ENCODE data around the gene LRP1B. TPM values are rescaled to one million over a fixed set of nuclear protein-coding genes. Genes with fewer than 3 reads are reported as not detected.

Gene LRP1B
- polyA plus RNA-seq, 2 of the 4 experiments (the other 2 are of a cell fraction): 0.03 TPM; not detected in 1

GRCh38 chr2:142104134-142104758 is 26.6 kb downstream of the LRP1B start:
- ChIA-PET POLR2A (no interaction called here), CTCF (no interaction called here)
- WGBS (ENCODE audit: missing lambda C conversion rate): 53% methylated on average over 2 of the region's 2 CpGs
- TF ChIP-seq SREBF2 (IDR thresholded peaks at IDR 0.05): no peak
- TF ChIP-seq KDM1A (IDR thresholded peaks at IDR 0.05; ENCODE audit: low read depth): no peak
- TF ChIP-seq MAFK (IDR thresholded peaks at IDR 0.05; ENCODE audit: partially characterized antibody): no peak
- TF ChIP-seq HEYL (CRISPR knock-in tag; IDR thresholded peaks at IDR 0.05): no peak
- TF ChIP-seq MAX (IDR thresholded peaks at IDR 0.05): no peak
- no peak for TF ChIP-seq TFCP2L1 (CRISPR knock-in tag; IDR thresholded peaks at IDR 0.05)
- TF ChIP-seq SMC3 (IDR thresholded peaks at IDR 0.05): no peak
- no peak for TF ChIP-seq BHLHE40 (IDR thresholded peaks at IDR 0.05; ENCODE audit: low read depth, low read length)
- TF ChIP-seq ZC3H11A (IDR thresholded peaks at IDR 0.05): no peak
- no peak for TF ChIP-seq MAZ (IDR thresholded peaks at IDR 0.05; ENCODE audit: borderline replicate concordance, low read depth, low read length)
- no peak for TF ChIP-seq NPAS2 (CRISPR knock-in tag; IDR thresholded peaks at IDR 0.05; ENCODE audit: borderline replicate concordance)
- H3K4me3 ChIP-seq: no peak overlapping the region
- no peak for FAIRE-seq
- no peaks in the 10 kb centered on the region for H3K4me1 ChIP-seq
- no peak overlapping the region for H3K27ac ChIP-seq
- H3K4me2 ChIP-seq: no peak overlapping the region
- no peak for ATAC-seq
- DNase-seq (ENCODE audit: low read depth in 1 of 2, low spot score in 1 of 2): no peak
- no peaks in the 10 kb centered on the region for H3K9me3 ChIP-seq

GRCh38 chr2:142100970-142101369 is 29.8 kb downstream of the LRP1B start:
- no peak overlapping the region for H3K4me3 ChIP-seq
- DNase-seq (ENCODE audit: low read depth in 1 of 2, low spot score in 1 of 2) (no peak), ATAC-seq (no peak), FAIRE-seq (no peak)
- H3K4me1 ChIP-seq: no peaks in the 10 kb centered on the region
- TF ChIP-seq ELK1 (IDR thresholded peaks at IDR 0.05; ENCODE audit: low read depth, low read length): no peak
- no peak for TF ChIP-seq RARB (CRISPR knock-in tag; IDR thresholded peaks at IDR 0.05)
- TF ChIP-seq NR3C1 (IDR thresholded peaks at IDR 0.05): no peak
- TF ChIP-seq CHD4 (IDR thresholded peaks at IDR 0.05; ENCODE audit: borderline replicate concordance): no peak
- no peak for TF ChIP-seq ESRRA (IDR thresholded peaks at IDR 0.05; ENCODE audit: borderline replicate concordance, low read length)
- TF ChIP-seq EHMT2 (IDR thresholded peaks at IDR 0.05; ENCODE audit: low read depth): no peak
- no peak for TF ChIP-seq USF2 (IDR thresholded peaks at IDR 0.05)
- no peak for TF ChIP-seq HES2 (IDR thresholded peaks at IDR 0.05)
- no peak for TF ChIP-seq EHF (CRISPR knock-in tag; IDR thresholded peaks at IDR 0.05)
- no peak for TF ChIP-seq E2F6 (IDR thresholded peaks at IDR 0.05; ENCODE audit: borderline replicate concordance, low read depth)
- no peak for TF ChIP-seq CEBPB (IDR thresholded peaks at IDR 0.05)
- ChIA-PET CTCF (no interaction called here), POLR2A (no interaction called here)
- H3K27ac ChIP-seq: no peak overlapping the region
- H3K9me3 ChIP-seq: no peaks in the 10 kb centered on the region
- 24% methylated on average over 1 of the region's 1 CpG for WGBS (ENCODE audit: missing lambda C conversion rate)
- no peak overlapping the region for H3K4me2 ChIP-seq

Measured in A549 (cell line).